Measurements from ENCODE around the gene CRMP1. TPM values are rescaled to one million over a fixed set of nuclear protein-coding genes. Genes with fewer than 3 reads are reported as not detected.

Gene CRMP1
- total RNA-seq, 1 experiment from 2014 or later, result not detected

DNA sequence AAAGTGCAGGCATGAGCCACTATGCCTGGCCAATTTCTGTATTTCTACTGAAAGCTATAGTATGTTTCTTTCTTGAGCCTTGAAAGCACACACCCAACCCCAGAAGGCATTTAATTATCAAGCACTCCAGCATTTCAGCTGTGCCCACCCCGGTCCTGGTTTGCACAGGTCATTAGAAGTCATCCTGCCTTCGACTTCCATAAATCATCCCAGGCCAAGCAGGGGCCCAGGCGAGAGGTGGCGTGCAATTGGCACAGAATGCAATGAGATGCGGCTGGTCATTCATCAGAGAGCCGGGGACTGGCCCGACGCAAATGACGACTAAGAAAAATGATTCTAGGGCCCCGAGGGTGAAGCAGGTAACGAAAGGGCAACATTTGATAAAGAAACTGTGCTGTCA, 24.8 kb upstream of the CRMP1 start:
- H3K9me3 Mint-ChIP-seq (ENCODE audit: low read depth, unreplicated experiment), result no peaks in the 10 kb centered on the region
- CTCF ChIA-PET, result interaction anchor here (0.7 kb wide), 1 partner anchor 68 kb away, joined by 4 read pairs; no protein-coding TSS in a partner anchor
- intact Hi-C loops (cut with micrococcal nuclease; ENCODE audit: unreplicated experiment), result no loop called here
- no peak for TF ChIP-seq CTCF (IDR thresholded peaks at IDR 0.05; ENCODE audit: unreplicated experiment)
- no peak overlapping the region for H3K4me3 Mint-ChIP-seq (ENCODE audit: low read depth, unreplicated experiment)
- no peaks in the 10 kb centered on the region for H3K36me3 Mint-ChIP-seq (ENCODE audit: insufficient read depth, unreplicated experiment)
- peaks cover 13% of the 10 kb centered on the region for H3K27me3 Mint-ChIP-seq (ENCODE audit: unreplicated experiment)
- H3K4me1 Mint-ChIP-seq (ENCODE audit: low read depth, unreplicated experiment), result no peaks in the 10 kb centered on the region
- H3K27ac Mint-ChIP-seq (ENCODE audit: unreplicated experiment), result no peak overlapping the region
- DNase-seq, result no peak
- no TSS peak for BruUV-seq (replicated peaks)

- H3K9me3 Mint-ChIP-seq (ENCODE audit: low read depth, unreplicated experiment), result no peaks in the 10 kb centered on the region
- no peak for TF ChIP-seq CTCF (IDR thresholded peaks at IDR 0.05; ENCODE audit: unreplicated experiment)
- BruUV-seq (replicated peaks), result no TSS peak
- peaks cover 6% of the 10 kb centered on the region for H3K27me3 Mint-ChIP-seq (ENCODE audit: unreplicated experiment)
- no peaks in the 10 kb centered on the region for H3K36me3 Mint-ChIP-seq (ENCODE audit: insufficient read depth, unreplicated experiment)
- intact Hi-C loops (cut with micrococcal nuclease; ENCODE audit: unreplicated experiment), result no loop called here
- no peak for DNase-seq
- no peak overlapping the region for H3K27ac Mint-ChIP-seq (ENCODE audit: unreplicated experiment)
- no peak overlapping the region for H3K4me3 Mint-ChIP-seq (ENCODE audit: low read depth, unreplicated experiment)
- CTCF ChIA-PET, result no interaction called here
- H3K4me1 Mint-ChIP-seq (ENCODE audit: low read depth, unreplicated experiment), result no peaks in the 10 kb centered on the region
These were observed 23.3 kb upstream of the CRMP1 start for GRCh38 chr4:5916229-5916628.

- CTCF ChIA-PET, result no interaction called here
- H3K36me3 Mint-ChIP-seq (ENCODE audit: insufficient read depth, unreplicated experiment), result no peaks in the 10 kb centered on the region
- H3K4me3 Mint-ChIP-seq (ENCODE audit: low read depth, unreplicated experiment), result no peak overlapping the region
- H3K27ac Mint-ChIP-seq (ENCODE audit: unreplicated experiment), result no peak overlapping the region
- no TSS peak for BruUV-seq (replicated peaks)
- peaks cover 5% of the 10 kb centered on the region for H3K9me3 Mint-ChIP-seq (ENCODE audit: low read depth, unreplicated experiment)
- no peaks in the 10 kb centered on the region for H3K27me3 Mint-ChIP-seq (ENCODE audit: unreplicated experiment)
- TF ChIP-seq CTCF (IDR thresholded peaks at IDR 0.05; ENCODE audit: unreplicated experiment), result no peak
- no peak for DNase-seq
- H3K4me1 Mint-ChIP-seq (ENCODE audit: low read depth, unreplicated experiment), result no peaks in the 10 kb centered on the region
- intact Hi-C loops (cut with micrococcal nuclease; ENCODE audit: unreplicated experiment), result no loop called here
These were observed 20.6 kb upstream of the CRMP1 start for GRCh38 chr4:5913454-5913853.

GRCh38 chr4:5912614-5913019, 19.7 kb upstream of the CRMP1 start:
- Mint-ChIP-seq H3K4me3 (ENCODE audit: low read depth, unreplicated experiment) (no peak overlapping the region), H3K27ac (ENCODE audit: unreplicated experiment) (no peak overlapping the region)

More at GRCh38 chr4:5912614-5913019, 19.7 kb upstream of the CRMP1 start:
- no peaks in the 10 kb centered on the region for H3K27me3 Mint-ChIP-seq (ENCODE audit: unreplicated experiment)
- peaks cover 6% of the 10 kb centered on the region for H3K9me3 Mint-ChIP-seq (ENCODE audit: low read depth, unreplicated experiment)
- intact Hi-C loops (cut with micrococcal nuclease; ENCODE audit: unreplicated experiment), result no loop called here
- no peak for TF ChIP-seq CTCF (IDR thresholded peaks at IDR 0.05; ENCODE audit: unreplicated experiment)
- no TSS peak for BruUV-seq (replicated peaks)
- DNase-seq, result no peak
- no peaks in the 10 kb centered on the region for H3K36me3 Mint-ChIP-seq (ENCODE audit: insufficient read depth, unreplicated experiment)
- H3K4me1 Mint-ChIP-seq (ENCODE audit: low read depth, unreplicated experiment), result no peaks in the 10 kb centered on the region
- CTCF ChIA-PET, result no interaction called here

Measured in Calu3 (cell line).